Stimulated activated CD4-positive, alpha-beta T cell treated with anti-CD3 and anti-CD28 coated beads, Interleukin-12 subunit alpha, Interleukin-12 subunit beta, amount 100 ng/mL, for 48 hours (primary cell): ENCODE measurements around the gene APOL4.
"Not testable (repeated sequence)": the region's sequence is repeated elsewhere in the genome, so short reads cannot be mapped to it uniquely, and the experiment has no call there.

ENCODE experiments used
- DNase-seq, 3 donors: peaks; one replicate each; pipeline ENCODE4 v3.0.0-alpha.2; 2020; ENCODE audit warnings: low read depth in 2 of 3, low spot score in 1 of 3

APOL4 gene

DNA sequence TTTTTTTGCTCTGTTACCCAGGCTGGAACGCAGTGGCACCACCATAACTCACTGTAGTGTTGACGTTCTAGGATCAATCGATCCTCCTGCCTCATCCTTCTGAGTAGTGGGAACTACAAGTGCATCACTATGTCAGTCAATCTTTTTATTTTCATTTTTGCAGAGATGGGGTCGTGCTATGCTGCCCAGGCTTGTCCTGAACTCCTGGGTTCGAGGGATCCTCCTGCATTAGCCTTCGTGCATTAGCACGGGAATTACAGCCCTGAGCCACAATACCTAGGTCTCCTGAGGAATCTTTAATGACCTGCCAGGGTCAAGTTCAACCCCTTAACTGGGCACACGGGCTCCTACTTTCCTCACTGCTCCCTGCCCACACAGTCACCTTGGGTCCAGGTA, 45.5 kb downstream of the APOL4 start:
- no peak for DNase-seq

DNA sequence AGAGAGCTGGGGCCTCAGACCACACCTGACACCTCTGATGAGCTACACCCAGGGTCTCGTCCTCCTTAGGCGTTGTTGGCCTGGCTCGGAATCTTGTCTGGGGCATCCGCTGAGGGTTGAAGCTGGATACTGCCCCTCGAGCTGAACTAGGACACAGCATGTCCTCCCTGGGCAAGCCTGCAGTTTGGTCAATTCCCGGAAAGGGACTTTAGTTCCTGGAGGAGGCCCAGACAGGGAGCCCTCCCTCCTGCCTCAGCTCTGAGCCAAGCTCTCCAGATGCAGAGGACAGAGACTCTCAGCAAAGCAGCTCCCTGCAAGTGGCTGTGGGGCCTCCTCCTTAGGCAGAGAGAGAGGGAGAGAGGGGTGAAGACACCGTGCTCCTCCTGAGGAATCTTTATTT, 45.9 kb downstream of the APOL4 start:
- DNase-seq: no peak

DNA sequence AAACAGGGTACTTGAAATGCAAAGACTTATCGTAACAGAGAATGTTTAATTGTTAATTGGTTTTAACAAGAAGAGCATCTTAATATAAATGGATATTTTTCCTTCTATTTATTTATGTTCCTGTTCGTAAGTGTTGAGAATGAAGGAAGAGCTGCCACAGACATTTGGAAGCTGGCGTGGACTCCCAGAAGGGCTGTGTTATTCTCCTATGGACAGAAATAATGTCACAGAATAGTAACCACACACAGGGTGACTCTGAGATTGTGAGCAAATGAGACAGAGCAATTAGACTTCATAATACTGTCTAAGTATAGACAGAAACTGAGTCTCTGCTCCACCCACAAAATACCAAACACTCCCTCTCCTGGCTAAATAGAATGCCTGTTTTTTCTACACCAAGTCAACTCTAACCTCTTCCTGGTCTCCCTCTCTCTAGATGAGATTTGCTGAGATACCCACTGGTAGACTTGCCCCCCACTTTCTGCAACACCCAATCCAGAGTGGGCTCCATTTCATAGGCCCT, 47.1 kb downstream of the APOL4 start:
- DNase-seq: no peak

DNA sequence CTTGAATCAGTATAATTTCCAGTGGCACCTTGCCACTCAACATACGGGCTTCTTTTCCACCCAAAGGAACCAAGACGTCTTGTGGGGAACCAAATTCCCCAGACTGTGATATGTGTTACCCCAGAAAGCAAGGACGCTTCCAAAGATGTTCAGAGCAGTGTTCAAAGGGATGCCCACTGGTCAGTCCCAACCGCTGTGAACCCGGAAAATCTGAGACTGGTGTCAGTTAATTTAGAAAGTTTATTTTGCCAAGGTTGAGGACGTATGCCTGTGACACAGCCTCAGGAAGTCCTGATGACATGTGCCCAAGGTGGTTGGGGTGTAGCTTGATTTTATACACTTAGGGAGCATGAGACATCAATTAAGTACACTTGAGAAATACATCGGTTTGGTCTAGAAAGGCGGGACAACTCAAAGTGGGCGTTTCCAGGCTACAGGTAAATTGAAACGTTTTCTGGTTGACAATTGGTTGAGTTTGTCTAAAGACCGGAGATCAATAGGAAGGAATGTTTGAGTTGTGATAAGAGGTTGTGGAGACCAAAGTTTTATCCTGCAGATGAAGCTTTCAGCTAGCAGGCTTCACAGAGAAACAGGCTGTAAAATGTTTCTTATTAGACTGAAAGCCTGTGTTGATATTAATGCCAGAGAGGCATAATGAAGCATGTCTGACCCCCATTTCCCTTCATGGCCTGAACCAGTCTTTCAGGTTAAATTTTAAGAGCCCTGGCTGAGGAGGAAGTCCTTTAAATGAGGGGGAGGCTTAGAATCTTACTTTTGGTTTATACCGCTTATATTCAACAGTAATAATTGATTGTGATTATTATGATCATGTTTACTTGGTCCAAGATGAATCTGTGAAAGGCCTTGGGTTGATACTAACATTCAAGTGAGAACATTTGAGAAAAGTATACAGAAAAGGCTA, 47.8 kb downstream of the APOL4 start:
- DNase-seq: no peak

DNA sequence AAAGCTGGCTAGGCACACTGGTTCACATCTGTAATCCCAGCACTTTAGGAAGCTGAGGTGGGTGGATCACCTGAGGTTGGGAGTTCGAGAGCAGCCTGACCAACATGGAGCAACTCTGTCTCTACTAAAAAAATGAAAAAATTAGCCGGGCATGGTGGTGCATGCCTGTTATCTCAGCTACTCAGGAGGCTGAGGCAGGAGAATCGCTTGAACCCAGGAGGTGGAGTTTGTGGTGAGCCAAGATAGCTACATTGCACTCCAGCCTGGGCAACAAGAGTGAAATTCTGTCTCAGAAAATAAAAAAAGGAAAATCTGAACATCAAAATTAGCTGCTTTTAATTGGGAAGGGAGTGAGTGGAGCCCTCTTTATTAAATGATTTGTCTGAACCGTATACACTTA, 48.8 kb downstream of the APOL4 start:
- not testable (repeated sequence) for DNase-seq

DNA sequence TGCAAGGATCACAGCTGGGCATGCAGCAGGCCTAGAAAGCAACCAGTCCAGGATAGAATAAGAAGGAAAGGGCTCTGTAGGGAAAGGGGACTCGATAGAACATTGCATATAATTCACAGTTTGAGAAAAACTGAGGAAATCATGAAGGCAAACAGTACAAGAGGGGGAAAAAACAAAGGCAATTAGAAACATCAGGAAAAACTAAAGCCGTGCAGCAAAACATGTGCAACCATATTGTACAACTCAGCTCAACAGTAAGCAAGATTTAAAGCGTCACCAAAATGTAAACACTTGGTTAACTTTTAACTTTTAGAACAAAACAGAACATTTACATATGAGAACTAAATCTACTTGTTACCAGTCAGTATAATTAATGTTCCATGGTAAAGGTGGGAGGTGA, 49.5 kb downstream of the APOL4 start:
- no peak for DNase-seq

DNA sequence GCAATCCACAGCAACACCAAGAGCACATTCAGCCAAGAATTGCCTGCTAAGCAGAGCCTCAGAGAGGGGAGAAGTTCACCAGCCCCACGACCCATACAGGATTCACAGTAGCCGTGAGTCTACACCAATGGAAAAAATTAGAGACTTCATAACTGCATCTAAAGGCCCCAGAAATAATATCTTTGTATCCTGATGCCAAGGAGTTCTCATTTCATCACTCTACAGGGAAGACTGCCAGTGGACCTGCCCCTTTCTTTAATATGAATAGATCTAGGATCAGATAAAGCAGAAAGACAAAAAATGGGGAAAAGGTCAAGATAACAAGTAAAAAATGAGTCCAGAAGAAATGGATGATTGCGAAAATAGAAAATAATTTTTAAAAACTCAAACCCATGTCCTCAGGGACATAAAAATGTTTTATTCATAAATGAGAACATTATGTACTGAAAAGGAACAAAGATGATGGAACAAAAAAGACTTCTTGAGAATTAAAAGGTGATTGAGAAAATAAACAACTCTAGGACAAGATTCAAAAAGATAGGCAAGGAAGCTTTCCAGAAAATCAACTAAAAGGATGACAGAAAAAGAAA, 50.5 kb downstream of the APOL4 start:
- no peak for DNase-seq

DNA sequence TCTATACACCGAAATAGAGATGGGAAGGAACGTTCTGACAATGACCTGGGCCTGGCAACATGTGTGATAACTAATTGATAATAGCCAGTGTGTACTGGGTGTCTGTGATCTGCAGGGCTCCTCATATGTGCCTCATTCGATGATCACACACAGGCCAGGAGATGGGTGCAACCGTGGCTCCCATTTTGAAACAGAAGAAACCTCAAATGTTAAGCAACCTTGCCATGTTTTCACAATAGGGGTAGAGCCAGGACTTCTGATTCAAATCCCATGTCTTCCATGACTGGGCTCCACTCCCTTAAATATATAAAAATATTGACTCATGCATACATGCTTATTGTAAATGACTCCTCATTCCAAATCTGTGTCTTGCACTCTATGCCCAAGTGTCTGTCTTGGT, 52.2 kb downstream of the APOL4 start:
- no peak for DNase-seq

DNA sequence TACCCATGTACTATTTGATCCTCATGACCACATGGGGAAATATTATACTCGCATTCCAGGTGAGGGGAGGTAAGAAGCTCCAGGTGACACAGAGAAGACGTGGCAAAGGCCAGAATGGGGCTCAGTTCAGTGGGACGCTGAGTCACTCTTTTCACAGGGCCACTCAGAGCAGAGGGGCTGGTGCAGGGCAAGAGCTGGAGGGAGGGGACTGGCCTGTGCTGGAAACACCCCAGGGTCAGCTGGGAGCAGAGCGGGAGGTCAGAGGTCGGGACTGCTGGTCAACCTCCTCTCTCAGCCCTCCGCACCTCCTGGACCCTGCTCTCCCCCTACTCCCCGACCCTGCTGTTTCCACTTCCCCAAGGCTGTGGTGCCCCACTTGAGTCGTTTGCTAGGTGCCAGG, 53.2 kb downstream of the APOL4 start:
- DNase-seq: no peak

DNA sequence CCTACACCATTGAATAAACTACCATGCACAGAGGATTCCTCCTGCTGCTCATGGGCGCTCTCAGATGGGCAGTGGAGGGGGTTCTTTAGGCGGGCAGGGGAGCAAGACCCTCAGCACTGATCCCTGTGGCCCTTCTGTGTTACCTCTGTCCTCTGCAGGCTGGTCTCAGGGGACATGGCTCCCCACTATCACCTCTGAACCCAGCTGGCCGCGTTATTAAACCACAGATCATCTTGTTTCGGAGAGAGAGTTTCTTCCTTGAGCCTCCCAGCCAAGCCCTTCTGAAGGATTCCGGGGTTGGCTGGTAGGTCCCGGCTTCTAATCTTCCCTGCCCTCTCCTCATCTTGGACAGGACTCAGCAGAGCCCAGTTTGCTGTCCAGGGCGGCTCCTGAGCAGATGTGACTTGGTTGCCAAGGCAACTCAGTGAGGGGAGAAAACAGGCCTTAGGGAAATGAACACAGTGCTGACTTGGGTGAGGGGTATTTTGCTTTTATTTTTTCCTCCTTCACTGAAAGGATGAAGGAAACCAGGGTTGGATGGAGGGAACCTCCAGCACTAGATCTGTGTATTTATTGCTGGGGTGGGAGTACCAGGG, 54.3 kb downstream of the APOL4 start:
- DNase-seq: no peak

DNA sequence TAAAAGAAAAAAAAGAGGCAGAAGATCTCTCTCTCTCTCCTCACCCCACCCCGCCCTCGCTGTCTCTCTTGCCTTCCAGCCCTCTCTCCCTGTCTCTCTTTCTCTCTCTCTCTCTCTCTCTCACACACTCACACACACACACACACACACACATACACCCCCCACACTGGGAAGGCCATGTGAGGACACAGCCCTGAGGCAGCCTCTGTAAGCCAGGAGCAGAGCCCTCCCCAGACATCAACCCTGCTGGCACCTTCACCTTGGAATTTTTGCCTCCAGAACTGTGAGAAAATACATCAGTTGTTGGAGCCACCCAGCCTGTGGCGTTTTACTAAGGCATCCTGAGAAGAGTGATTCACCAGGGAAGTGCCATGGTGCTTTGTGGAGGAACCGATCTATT, 55.7 kb downstream of the APOL4 start:
- DNase-seq: no peak

DNA sequence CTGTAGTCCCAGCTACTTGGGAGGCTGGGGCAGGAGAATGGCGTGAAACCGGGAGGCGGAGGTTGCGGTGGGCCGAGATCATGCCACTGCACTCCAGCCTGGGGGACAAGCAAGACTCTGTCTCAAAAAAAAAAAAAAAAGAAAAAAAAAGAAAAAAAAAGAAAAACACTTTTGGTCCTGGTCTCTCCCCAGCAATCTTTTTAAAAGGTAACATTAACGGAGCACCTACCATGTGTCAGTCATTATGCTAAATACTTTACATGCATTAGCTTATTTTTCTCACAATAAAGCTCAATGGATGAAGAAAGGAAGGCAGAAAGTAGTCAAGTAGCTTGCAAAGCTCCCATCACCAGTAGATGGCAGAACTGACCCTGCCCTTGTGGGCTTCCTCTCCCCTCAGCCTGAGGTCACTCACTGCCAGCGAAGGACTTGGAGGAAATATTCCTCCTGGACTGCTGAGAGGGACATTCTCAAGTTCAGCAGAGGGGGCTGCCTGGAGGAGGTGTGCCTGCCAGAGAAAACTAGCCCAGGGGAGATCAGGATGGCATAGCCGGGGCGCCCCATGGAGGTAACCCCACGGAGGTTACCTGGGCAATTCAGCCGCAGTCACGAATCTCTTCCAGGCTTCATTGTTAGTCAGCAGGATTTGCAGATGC, 56.6 kb downstream of the APOL4 start:
- DNase-seq: no peak

DNA sequence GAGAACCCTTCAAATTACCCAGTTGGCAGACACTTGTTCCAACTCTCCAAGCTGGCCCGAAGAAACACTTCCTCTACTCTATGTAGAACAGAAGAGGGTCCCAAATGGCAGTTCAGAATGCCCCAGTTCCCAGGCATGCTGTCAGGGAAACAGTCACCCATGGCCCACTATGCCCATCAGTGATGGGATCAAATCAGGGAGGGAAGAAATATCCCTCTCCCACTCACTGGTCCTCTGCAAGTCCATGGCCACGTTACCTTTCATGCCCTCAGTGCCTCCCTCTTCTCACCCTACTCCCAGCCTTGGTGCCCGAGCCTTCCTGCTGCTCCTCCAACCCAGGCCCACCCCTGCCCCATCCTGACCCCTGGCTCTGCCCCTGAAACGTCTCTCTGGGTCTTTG, 57.7 kb downstream of the APOL4 start:
- DNase-seq: no peak

DNA sequence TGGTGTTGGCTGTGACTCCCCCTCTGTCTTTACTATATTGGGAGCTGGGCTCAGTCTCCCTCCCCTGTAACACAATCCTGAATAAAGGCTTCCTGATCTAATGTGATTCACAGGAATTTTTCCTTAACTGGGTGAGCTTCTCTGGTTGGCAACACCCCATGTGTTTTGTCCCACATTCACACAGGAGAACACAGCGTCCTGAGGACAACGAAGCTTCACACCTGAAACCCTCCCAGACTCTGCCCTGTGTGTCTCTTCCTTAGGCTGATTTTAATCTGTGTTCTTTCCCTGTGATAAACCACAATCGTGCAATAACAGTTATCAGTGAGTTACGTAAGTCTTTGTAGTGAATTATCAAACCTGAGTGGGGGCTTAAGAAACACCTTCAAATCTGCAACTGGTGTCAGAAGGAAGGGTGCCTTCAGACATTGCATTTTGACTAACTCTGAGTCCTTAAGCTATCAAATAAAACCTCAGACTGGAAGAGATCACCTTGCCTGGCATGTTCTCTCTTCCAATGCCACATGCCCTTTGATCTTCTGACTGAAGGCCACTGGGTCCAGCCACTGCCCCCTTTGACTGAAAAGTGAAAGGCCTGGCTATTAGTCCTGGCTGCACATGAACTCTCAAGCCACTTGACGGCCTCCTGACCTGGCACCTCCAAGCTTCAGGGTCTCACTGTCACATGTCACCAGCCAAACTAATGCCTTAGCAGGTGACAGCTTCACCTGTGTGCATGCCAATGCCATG, 58.4 kb downstream of the APOL4 start:
- DNase-seq: no peak

DNA sequence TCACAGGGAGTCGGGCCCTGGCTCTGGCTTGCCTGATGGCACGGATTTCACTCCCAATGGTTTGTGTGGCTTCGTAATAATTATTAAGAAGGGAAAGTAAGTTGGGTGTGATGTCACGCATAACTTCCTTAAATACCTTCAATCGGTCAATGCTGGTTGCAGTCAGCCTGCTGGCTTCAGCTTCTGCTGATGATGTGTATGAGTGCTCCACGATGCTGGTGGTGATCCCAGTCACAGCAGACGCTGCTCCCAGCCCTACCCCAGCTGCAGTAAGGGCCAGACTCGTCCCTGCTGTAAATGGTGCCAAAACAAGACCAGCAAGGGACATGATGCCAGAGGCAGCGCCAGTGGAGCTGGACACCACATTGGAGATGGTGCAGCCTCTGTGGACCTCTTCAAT, 60.1 kb downstream of the APOL4 start:
- DNase-seq: no peak
